Measurements from ENCODE around the gene SOX10. TPM values are rescaled to one million over a fixed set of nuclear protein-coding genes. Genes with fewer than 3 reads are reported as not detected.

SOX10 gene
- total RNA-seq, 1 experiment from 2014 or later = not detected

DNA sequence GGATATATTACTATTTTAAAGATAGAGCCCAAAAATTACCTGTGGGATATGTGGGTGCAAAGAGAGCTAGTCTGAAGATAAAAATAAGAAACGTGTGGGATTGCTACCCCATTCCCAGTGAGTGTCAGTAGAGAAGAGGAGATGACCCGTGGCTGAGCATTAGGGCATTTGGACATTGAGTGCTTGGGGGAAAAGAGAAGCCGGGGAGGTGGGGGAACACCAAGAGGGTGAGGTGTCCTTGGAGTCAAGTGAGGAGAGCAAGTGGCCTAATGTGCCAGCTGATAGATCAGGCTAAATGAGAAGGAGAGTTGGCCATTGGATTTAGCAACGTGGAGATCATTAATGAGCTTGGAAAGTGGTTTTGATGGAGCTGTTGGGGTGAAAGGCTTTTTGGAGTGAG lies 29.7 kb downstream of the SOX10 start:
- no peaks in the 10 kb centered on the region; the same call in none of the 2 replicates for H3K36me3 ChIP-seq (ENCODE audit: control insufficient read depth, insufficient read depth, low read length)
- TF ChIP-seq, protein P1, sequence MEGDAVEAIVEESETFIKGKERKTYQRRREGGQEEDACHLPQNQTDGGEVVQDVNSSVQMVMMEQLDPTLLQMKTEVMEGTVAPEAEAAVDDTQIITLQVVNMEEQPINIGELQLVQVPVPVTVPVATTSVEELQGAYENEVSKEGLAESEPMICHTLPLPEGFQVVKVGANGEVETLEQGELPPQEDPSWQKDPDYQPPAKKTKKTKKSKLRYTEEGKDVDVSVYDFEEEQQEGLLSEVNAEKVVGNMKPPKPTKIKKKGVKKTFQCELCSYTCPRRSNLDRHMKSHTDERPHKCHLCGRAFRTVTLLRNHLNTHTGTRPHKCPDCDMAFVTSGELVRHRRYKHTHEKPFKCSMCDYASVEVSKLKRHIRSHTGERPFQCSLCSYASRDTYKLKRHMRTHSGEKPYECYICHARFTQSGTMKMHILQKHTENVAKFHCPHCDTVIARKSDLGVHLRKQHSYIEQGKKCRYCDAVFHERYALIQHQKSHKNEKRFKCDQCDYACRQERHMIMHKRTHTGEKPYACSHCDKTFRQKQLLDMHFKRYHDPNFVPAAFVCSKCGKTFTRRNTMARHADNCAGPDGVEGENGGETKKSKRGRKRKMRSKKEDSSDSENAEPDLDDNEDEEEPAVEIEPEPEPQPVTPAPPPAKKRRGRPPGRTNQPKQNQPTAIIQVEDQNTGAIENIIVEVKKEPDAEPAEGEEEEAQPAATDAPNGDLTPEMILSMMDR (IDR thresholded peaks at IDR 0.05) = no peak
- TF ChIP-seq REST (IDR thresholded peaks at IDR 0.05; ENCODE audit: insufficient read depth in 1 of 2, low read depth in 2 of 2, low read length in 1 of 2) = no peak
- no peak for TF ChIP-seq SIN3A (IDR thresholded peaks at IDR 0.05; ENCODE audit: borderline replicate concordance, insufficient read depth, low read depth, low read length)
- no peak for TF ChIP-seq TCF7L2 (IDR thresholded peaks at IDR 0.05; ENCODE audit: low read depth, low read length)
- no peak for TF ChIP-seq POLR2AphosphoS5 (IDR thresholded peaks at IDR 0.05; ENCODE audit: low read depth, low read length)
- peak overlapping the region; percentile 18; the same call in 1 of the 2 replicates for H3K27ac ChIP-seq (ENCODE audit: low read length)
- in situ Hi-C loops (cut with HindIII; ENCODE audit: low pct_unique_long_range_greater_than_20kb, low sequenced_read_pairs) (no loop called here), intact Hi-C loops (cut with micrococcal nuclease; ENCODE audit: unreplicated experiment) (no loop called here)
- ChIA-PET CTCF (interaction anchor here (0.7 kb wide), 2 partner anchors 144 to 169 kb away, joined by 4 to 7 read pairs; no protein-coding TSS in a partner anchor), POLR2A (interaction anchor here (0.6 to 0.7 kb wide), 2 partner anchors 16 to 148 kb away, joined by 3 to 8 read pairs; no protein-coding TSS in a partner anchor)
- H3K4me3 ChIP-seq (ENCODE audit: low read depth in 2 of 2, low read length in 2 of 2) = peak overlapping the region; percentile 83 to 93
- DNase-seq (ENCODE audit: low read depth, low spot score) (no peak), ATAC-seq (no peak)
- H3K27me3 ChIP-seq (ENCODE audit: control insufficient read depth, insufficient read depth, low read length) = no peaks in the 10 kb centered on the region
- H3K4me1 ChIP-seq (ENCODE audit: control insufficient read depth, insufficient read depth, low read length) = peaks cover 6% of the 10 kb centered on the region; the same call in 1 of the 2 replicates
- BruUV-seq (replicated peaks) = no TSS peak
- H3K9me3 ChIP-seq (ENCODE audit: control insufficient read depth, insufficient read depth, low read depth, low read length) = no peaks in the 10 kb centered on the region

DNA sequence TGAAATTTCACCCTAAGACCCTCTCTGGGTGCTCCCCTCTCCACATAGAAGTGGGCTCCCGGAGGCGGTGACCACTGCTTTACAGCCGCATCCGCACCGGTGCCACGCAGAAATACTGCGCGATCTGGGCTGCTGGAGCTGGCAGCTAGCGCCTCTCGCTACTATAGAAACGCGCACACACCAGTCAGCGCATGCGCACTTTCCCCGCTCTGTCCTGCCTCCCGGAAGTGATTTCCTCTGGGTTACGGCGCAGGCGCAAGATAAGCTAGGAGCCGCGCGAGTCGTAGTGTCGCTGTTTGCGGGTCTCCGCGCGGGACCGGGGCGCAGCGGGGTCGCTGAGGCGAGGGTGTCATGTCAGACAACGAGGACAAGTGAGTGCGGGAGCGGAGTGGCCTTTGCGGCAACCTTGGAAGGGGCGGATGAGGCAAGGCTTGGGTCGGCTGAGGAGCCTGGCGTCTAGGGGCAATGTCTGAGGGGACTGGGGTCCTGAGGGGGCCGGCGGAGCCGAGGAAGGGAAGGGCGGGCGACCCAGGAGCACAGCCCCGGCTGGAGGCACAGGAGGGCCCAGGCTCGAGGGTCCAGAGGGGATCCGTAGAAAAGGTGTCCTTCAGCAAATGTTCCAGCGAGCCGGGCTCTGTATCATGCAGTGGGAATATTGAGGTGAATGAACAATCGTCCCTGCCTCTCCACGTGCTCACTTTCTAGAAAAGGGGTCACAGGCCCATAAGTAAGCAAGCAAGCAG lies 30.7 kb downstream of the SOX10 start, which contains the start of the genes C22orf23 and POLR2F:
Gene C22orf23, minus strand, starts transcription at position 165 of the 743 bp plus-strand sequence. CDS start 452 bp downstream, outside the sequence.
Gene POLR2F, plus strand, starts transcription at position 263 of the 743 bp plus-strand sequence. Its CDS starts 89 bp downstream, at position 352.
- POLR2A ChIA-PET = no interaction called here
- DNase-seq (ENCODE audit: low read depth, low spot score) (peak; percentile 68), ATAC-seq (peak; percentile 96)
- Histone ChIP-seq H3K4me3 (ENCODE audit: low read depth in 2 of 2, low read length in 2 of 2) (peak within 1 kb of the TSS; percentile 83 to 93), H3K27me3 (ENCODE audit: control insufficient read depth, insufficient read depth, low read length) (no peaks in the 10 kb centered on the region), H3K36me3 (ENCODE audit: control insufficient read depth, insufficient read depth, low read length) (no peaks in the 10 kb centered on the region; the same call in none of the 2 replicates), H3K9me3 (ENCODE audit: control insufficient read depth, insufficient read depth, low read depth, low read length) (no peaks in the 10 kb centered on the region), H3K27ac (ENCODE audit: low read length) (peak within 1 kb of the TSS; percentile 83), H3K4me1 (ENCODE audit: control insufficient read depth, insufficient read depth, low read length) (peaks cover 6% of the 10 kb centered on the region; the same call in 1 of the 2 replicates)
- in situ Hi-C loops (cut with HindIII; ENCODE audit: low pct_unique_long_range_greater_than_20kb, low sequenced_read_pairs) = no loop called here
- no peak for TF ChIP-seq REST (IDR thresholded peaks at IDR 0.05; ENCODE audit: insufficient read depth in 1 of 2, low read depth in 2 of 2, low read length in 1 of 2)
- TF ChIP-seq, protein P1 (IDR thresholded peaks at IDR 0.05) = no peak
- TF ChIP-seq TCF7L2 (IDR thresholded peaks at IDR 0.05; ENCODE audit: low read depth, low read length) = no peak
- peak; percentile 82 for TF ChIP-seq SIN3A (IDR thresholded peaks at IDR 0.05; ENCODE audit: borderline replicate concordance, insufficient read depth, low read depth, low read length)
- peak; percentile 85 for TF ChIP-seq POLR2AphosphoS5 (IDR thresholded peaks at IDR 0.05; ENCODE audit: low read depth, low read length)
- TSS peak; percentile 86 for BruUV-seq (replicated peaks)
- intact Hi-C loops (cut with micrococcal nuclease; ENCODE audit: unreplicated experiment) = no loop called here
- CTCF ChIA-PET = interaction anchor here (0.6 kb wide), 2 partner anchors 35 to 132 kb away, joined by 3 to 5 read pairs; no protein-coding TSS in a partner anchor

Data from Panc1 (cell line).